Panc1 (cell line): ENCODE data around the gene MST1. TPM values are rescaled to one million over a fixed set of nuclear protein-coding genes. Genes with fewer than 3 reads are reported as not detected.

Source experiments
- ATAC-seq: fragments of 200-7000 bp; cut with Tn5 transposase; 2 replicates; pipeline ENCODE4 v1.9.1; 2020; ENCODE audit warnings: mild to moderate bottlenecking, moderate library complexity
- BruUV-seq: library from RNA; stranded (reverse); fragments of 400-500 nt; replicated peaks from 2 replicates; lab custom pipeline; 2021; lab: Mats Ljungman, UMichigan
- CTCF ChIA-PET: fragments of 300-600 bp; sonication (Branson Sonifier 250); formaldehyde crosslinking; loops from one replicate; lab custom pipeline; 2022; ENCODE audit warnings: antibody characterized with exemption; lab: Charles Lee
- POLR2A ChIA-PET: fragments of 300-600 bp; sonication (Branson Sonifier 250); formaldehyde crosslinking; loops from one replicate; lab custom pipeline; 2022; ENCODE audit warnings: antibody characterized with exemption; lab: Charles Lee
- DNase-seq: peaks from one replicate; pipeline ENCODE4 v3.0.0-alpha.2; 2010; ENCODE audit warnings: low read depth, low spot score
- H3K27ac ChIP-seq: 2 replicates; pipeline ENCODE4 v1.5.1; 2011; ENCODE audit warnings: mild to moderate bottlenecking, low read length, inconsistent platforms
- H3K27me3 ChIP-seq: fragments of 200-500 bp; sonication (Bioruptor generic); 2 replicates; pipeline ENCODE4 v1.6.0; 2014; ENCODE audit warnings: low read length, inconsistent platforms; ENCODE audit not compliant: control insufficient read depth, insufficient read depth
- H3K36me3 ChIP-seq: fragments of 200-500 bp; sonication (Bioruptor generic); 2 replicates; pipeline ENCODE4 v1.5.1; 2014; ENCODE audit warnings: inconsistent platforms, mild to moderate bottlenecking, low read length, moderate library complexity; ENCODE audit not compliant: control insufficient read depth, insufficient read depth
- H3K4me1 ChIP-seq: 2 replicates; pipeline ENCODE4 v1.5.1; 2011; ENCODE audit warnings: inconsistent platforms, mild to moderate bottlenecking, low read length, moderate library complexity; ENCODE audit not compliant: control insufficient read depth, insufficient read depth
- H3K4me3 ChIP-seq, 2 experiments: 2 replicates each; pipeline ENCODE4 v1.5.1; 2011 to 2012; ENCODE audit warnings: low read depth in 2 of 2, low read length in 2 of 2, mild to moderate bottlenecking in 2 of 2, inconsistent platforms in 1 of 2, moderate library complexity in 1 of 2
- H3K9me3 ChIP-seq: fragments of 200-500 bp; sonication (Bioruptor generic); 2 replicates; pipeline ENCODE4 v1.5.1; 2014; ENCODE audit warnings: low read depth, mild to moderate bottlenecking, inconsistent platforms, low read length, moderate library complexity; ENCODE audit not compliant: control insufficient read depth, insufficient read depth
- CTCF ChIP-seq: fragments of 450-650 bp; IDR thresholded peaks from 2 replicates; pipeline ENCODE4 v1.5.1; 2017; ENCODE audit warnings: mild to moderate bottlenecking
- POLR2AphosphoS5 ChIP-seq: IDR thresholded peaks from 2 replicates; pipeline ENCODE4 v1.6.1; 2012; ENCODE audit warnings: mild to moderate bottlenecking, low read depth, low read length, moderate library complexity
- REST ChIP-seq, 2 experiments: IDR thresholded peaks; 2 replicates each; pipeline ENCODE4 v1.6.1; 2011 to 2012; ENCODE audit warnings: low read depth in 2 of 2, control low read depth in 1 of 2, low read length in 1 of 2, mild to moderate bottlenecking in 1 of 2, moderate library complexity in 1 of 2; ENCODE audit not compliant: insufficient read depth in 1 of 2
- SIN3A ChIP-seq: IDR thresholded peaks from 2 replicates; pipeline ENCODE4 v1.6.1; 2012; ENCODE audit warnings: low read depth, mild to moderate bottlenecking, low read length, moderate library complexity, borderline replicate concordance; ENCODE audit not compliant: insufficient read depth
- TCF7L2 ChIP-seq: IDR thresholded peaks from 2 replicates; pipeline ENCODE4 v1.6.1; 2011; ENCODE audit warnings: mild to moderate bottlenecking, low read depth, low read length, inconsistent platforms
- in situ Hi-C: cut with HindIII; loops from 2 replicates; pipeline ENCODE4 v1.10.0; 2016; ENCODE audit warnings: low sequenced_read_pairs, low pct_unique_long_range_greater_than_20kb
- intact Hi-C: fragments of 100-400 bp; cut with micrococcal nuclease; formaldehyde crosslinking; loops from one replicate; pipeline ENCODE4 v1.10.0; 2022; ENCODE audit not compliant: unreplicated experiment
- total RNA-seq: library from RNA; stranded (reverse); gene quantifications from one replicate; pipeline ENCODE4 v1.2.1, GENCODE V29; 2021; ENCODE audit not compliant: unreplicated experiment

The MST1 gene
- total RNA-seq, 1 experiment from 2014 or later, result 14.0 TPM

GRCh38 chr3:49666592-49666991, 22.7 kb downstream of the MST1 start:
- intact Hi-C loops (no loop called here), in situ Hi-C loops (no loop called here)
- no peak overlapping the region for H3K4me3 ChIP-seq
- TF ChIP-seq CTCF (no peak), SIN3A (no peak)
- H3K4me1 ChIP-seq, result peaks cover 8% of the 10 kb centered on the region; the same call in 1 of the 2 replicates
- no TSS peak for BruUV-seq
- ATAC-seq (no peak), DNase-seq (no peak)
- H3K27me3 ChIP-seq, result no peaks in the 10 kb centered on the region
- POLR2A ChIA-PET, result no interaction called here
- no peaks in the 10 kb centered on the region for H3K36me3 ChIP-seq
- H3K27ac ChIP-seq, result no peak overlapping the region
- CTCF ChIA-PET, result interaction anchor here (0.5 to 1.0 kb wide), 2 partner anchors 127 to 129 kb away, joined by 3 to 5 read pairs; no protein-coding TSS in a partner anchor
- H3K9me3 ChIP-seq, result no peaks in the 10 kb centered on the region

GRCh38 chr3:49665822-49666519, 23.3 kb downstream of the MST1 start:
- peaks cover 8% of the 10 kb centered on the region; the same call in 1 of the 2 replicates for H3K4me1 ChIP-seq
- H3K4me3 ChIP-seq, result no peak overlapping the region
- DNase-seq, result no peak
- CTCF ChIA-PET, result interaction anchor here (1.0 kb wide), 1 partner anchor 126 kb away, joined by 3 read pairs; no protein-coding TSS in a partner anchor
- no peak overlapping the region for H3K27ac ChIP-seq
- H3K36me3 ChIP-seq, result no peaks in the 10 kb centered on the region
- no peaks in the 10 kb centered on the region for H3K27me3 ChIP-seq
- no peaks in the 10 kb centered on the region for H3K9me3 ChIP-seq
- in situ Hi-C loops, result no loop called here
- no peak for ATAC-seq
- no TSS peak for BruUV-seq
- intact Hi-C loops, result no loop called here
- TF ChIP-seq TCF7L2, result no peak
- no peak for TF ChIP-seq CTCF
- no peak for TF ChIP-seq SIN3A
- TF ChIP-seq REST (IDR thresholded peaks at IDR 0.05; ENCODE audit: insufficient read depth in 1 of 2, low read depth in 2 of 2, low read length in 1 of 2), result no peak
- no peak for TF ChIP-seq POLR2AphosphoS5
- POLR2A ChIA-PET, result interaction anchor here (0.6 kb wide), 1 partner anchor 123 kb away, joined by 14 read pairs; no protein-coding TSS in a partner anchor
